ENCODE results near the gene SEPTIN8. TPM values are rescaled to one million over a fixed set of nuclear protein-coding genes. Genes with fewer than 3 reads are reported as not detected.
A peak's percentile ranks its signal among the peaks of the same experiment; 100 is the strongest.

The SEPTIN8 gene
- 33.3 and 47.8 TPM in 2 replicates for total RNA-seq (2014; rRNA removed; shearing (Covaris generic))

GRCh38 chr5:132777209-132778069, at the start of gene SEPTIN8:
TSS of gene SEPTIN8 (minus strand) at chr5:132777239. CDS start at chr5:132777137, 102 bp downstream.
- peak; percentile 60 for DNase-seq (ENCODE audit: low spot score)
- in situ Hi-C loops (cut with HindIII; ENCODE audit: low sequenced_read_pairs): no loop called here

GRCh38 chr5:132826424-132827082, 49.5 kb upstream of the SEPTIN8 start:
- no peak for DNase-seq (ENCODE audit: low spot score)
- in situ Hi-C loops (cut with HindIII; ENCODE audit: low sequenced_read_pairs): no loop called here

GRCh38 chr5:132825834-132826391, 48.9 kb upstream of the SEPTIN8 start:
- DNase-seq (ENCODE audit: low spot score): no peak
- in situ Hi-C loops (cut with HindIII; ENCODE audit: low sequenced_read_pairs): no loop called here

GRCh38 chr5:132825033-132825833, 48.2 kb upstream of the SEPTIN8 start:
- no peak for DNase-seq (ENCODE audit: low spot score)
- in situ Hi-C loops (cut with HindIII; ENCODE audit: low sequenced_read_pairs): no loop called here

- in situ Hi-C loops (cut with HindIII; ENCODE audit: low sequenced_read_pairs): no loop called here
- DNase-seq (ENCODE audit: low spot score): no peak
Observed at GRCh38 chr5:132824426-132824825, 47.4 kb upstream of the SEPTIN8 start.

GRCh38 chr5:132823481-132824050, 46.5 kb upstream of the SEPTIN8 start:
- DNase-seq (ENCODE audit: low spot score): peak; percentile 71
- in situ Hi-C loops (cut with HindIII; ENCODE audit: low sequenced_read_pairs): no loop called here

- DNase-seq (ENCODE audit: low spot score): peak; percentile 71
- in situ Hi-C loops (cut with HindIII; ENCODE audit: low sequenced_read_pairs): no loop called here
Observed at GRCh38 chr5:132822650-132823480, 45.8 kb upstream of the SEPTIN8 start.

- in situ Hi-C loops (cut with HindIII; ENCODE audit: low sequenced_read_pairs): no loop called here
- peak; percentile 63 for DNase-seq (ENCODE audit: low spot score)
Observed at GRCh38 chr5:132821791-132822190, 44.8 kb upstream of the SEPTIN8 start.

- no peak for DNase-seq (ENCODE audit: low spot score)
- in situ Hi-C loops (cut with HindIII; ENCODE audit: low sequenced_read_pairs): no loop called here
Observed at GRCh38 chr5:132821350-132821749, 44.3 kb upstream of the SEPTIN8 start.

- in situ Hi-C loops (cut with HindIII; ENCODE audit: low sequenced_read_pairs): no loop called here
- DNase-seq (ENCODE audit: low spot score): peak; percentile 96
Observed at GRCh38 chr5:132820162-132820754, 43.2 kb upstream of the SEPTIN8 start.

- in situ Hi-C loops (cut with HindIII; ENCODE audit: low sequenced_read_pairs): no loop called here
- peak; percentile 53 for DNase-seq (ENCODE audit: low spot score)
Observed at GRCh38 chr5:132819468-132819867, 42.4 kb upstream of the SEPTIN8 start.

- no peak for DNase-seq (ENCODE audit: low spot score)
- in situ Hi-C loops (cut with HindIII; ENCODE audit: low sequenced_read_pairs): no loop called here
Observed at GRCh38 chr5:132817011-132817410, 40.0 kb upstream of the SEPTIN8 start.

GRCh38 chr5:132816554-132816953, 39.5 kb upstream of the SEPTIN8 start:
- in situ Hi-C loops (cut with HindIII; ENCODE audit: low sequenced_read_pairs): no loop called here
- DNase-seq (ENCODE audit: low spot score): no peak

- in situ Hi-C loops (cut with HindIII; ENCODE audit: low sequenced_read_pairs): no loop called here
- DNase-seq (ENCODE audit: low spot score): no peak
Observed at GRCh38 chr5:132816083-132816482, 39.0 kb upstream of the SEPTIN8 start.

- no peak for DNase-seq (ENCODE audit: low spot score)
- in situ Hi-C loops (cut with HindIII; ENCODE audit: low sequenced_read_pairs): no loop called here
Observed at GRCh38 chr5:132815454-132815853, 38.4 kb upstream of the SEPTIN8 start.

GRCh38 chr5:132814503-132815294, 37.7 kb upstream of the SEPTIN8 start:
- no peak for DNase-seq (ENCODE audit: low spot score)
- in situ Hi-C loops (cut with HindIII; ENCODE audit: low sequenced_read_pairs): no loop called here
